AG04450 (cell line): ENCODE results near the gene NRCAM. TPM values are rescaled to one million over a fixed set of nuclear protein-coding genes. Genes with fewer than 3 reads are reported as not detected.

ENCODE experiments used
- CTCF ChIA-PET: fragments of 300-600, 350-600 bp; formaldehyde crosslinking; extraction: SDS; loops from one replicate; lab custom pipeline; 2022; ENCODE audit warnings: antibody characterized with exemption, inconsistent platforms; lab: Charles Lee
- POLR2A ChIA-PET: fragments of 350-600 bp; formaldehyde crosslinking; extraction: SDS; loops from one replicate; lab custom pipeline; 2021; ENCODE audit warnings: antibody characterized with exemption, inconsistent platforms; lab: Yijun Ruan, JAX
- DNase-seq: peaks from one replicate; pipeline ENCODE4 v3.0.0-alpha.2; 2011; ENCODE audit warnings: low read depth, low spot score
- H3K27ac ChIP-seq: one replicate; pipeline ENCODE4 v1.5.1; 2012; ENCODE audit warnings: low read depth, low read length, control low read depth
- H3K27me3 ChIP-seq: one replicate; pipeline ENCODE4 v1.6.0; 2012; ENCODE audit warnings: low read length; ENCODE audit not compliant: control insufficient read depth, insufficient read depth
- H3K4me3 ChIP-seq: 2 replicates; pipeline ENCODE4 v1.5.1; 2011; ENCODE audit warnings: mild to moderate bottlenecking, low read depth, low read length, control low read depth
- H3K9me3 ChIP-seq: 2 replicates; pipeline ENCODE4 v1.5.1; 2012; ENCODE audit warnings: low read length; ENCODE audit not compliant: control insufficient read depth, insufficient read depth
- CTCF ChIP-seq: IDR thresholded peaks from 2 replicates; pipeline ENCODE4 v1.5.1; 2011; ENCODE audit warnings: low read depth, low read length, control low read depth, inconsistent platforms
- polyA plus RNA-seq: library from polyadenylated mRNA; depleted of rRNA; stranded (reverse); fragments of >200 nt; gene quantifications from 2 replicates; pipeline ENCODE4 v1.2.3, GENCODE V29; 2011

NRCAM gene
- polyA plus RNA-seq, 1 experiment: 0.66 TPM

DNA sequence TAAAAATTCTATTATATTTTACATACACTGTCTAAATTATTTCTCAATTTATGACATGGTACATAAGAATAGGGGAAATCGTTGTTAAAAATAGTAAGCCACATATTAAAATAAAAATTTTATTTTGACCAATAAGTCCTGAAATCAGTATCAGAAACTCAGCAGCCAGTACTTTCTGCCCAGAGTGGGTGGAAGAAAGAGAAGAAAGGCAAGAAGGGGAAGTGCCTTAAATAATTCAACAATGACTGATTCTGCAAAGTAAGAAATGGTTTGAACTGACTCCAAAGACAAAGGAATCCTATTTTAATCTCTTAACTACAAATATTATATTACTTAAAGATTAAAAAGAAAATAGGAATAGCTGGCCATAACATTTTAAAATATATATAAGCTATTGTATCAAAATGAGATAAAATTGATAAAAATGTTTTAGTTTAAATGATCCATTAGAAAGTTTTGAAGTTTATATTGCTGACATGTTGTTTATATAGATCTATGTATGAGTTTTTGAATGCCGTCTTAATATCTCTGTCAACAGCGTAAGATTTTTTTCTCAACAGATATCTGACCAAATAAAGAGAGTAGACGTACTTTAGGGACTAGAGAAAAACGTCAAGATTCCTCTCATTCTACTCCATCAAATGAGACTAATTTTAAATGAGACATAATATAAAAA is 30.2 kb upstream of the NRCAM start:
- Histone ChIP-seq H3K27ac (no peak overlapping the region), H3K27me3 (no peaks in the 10 kb centered on the region), H3K4me3 (no peak overlapping the region), H3K9me3 (no peaks in the 10 kb centered on the region)
- ChIA-PET CTCF (interaction anchor here (1.9 to 8.3 kb wide), 2 partner anchors 11 to 12 kb away, joined by 4 to 76 read pairs; no protein-coding TSS in a partner anchor), POLR2A (no interaction called here)
- peak; percentile 6 for DNase-seq
- TF ChIP-seq CTCF: no peak

DNA sequence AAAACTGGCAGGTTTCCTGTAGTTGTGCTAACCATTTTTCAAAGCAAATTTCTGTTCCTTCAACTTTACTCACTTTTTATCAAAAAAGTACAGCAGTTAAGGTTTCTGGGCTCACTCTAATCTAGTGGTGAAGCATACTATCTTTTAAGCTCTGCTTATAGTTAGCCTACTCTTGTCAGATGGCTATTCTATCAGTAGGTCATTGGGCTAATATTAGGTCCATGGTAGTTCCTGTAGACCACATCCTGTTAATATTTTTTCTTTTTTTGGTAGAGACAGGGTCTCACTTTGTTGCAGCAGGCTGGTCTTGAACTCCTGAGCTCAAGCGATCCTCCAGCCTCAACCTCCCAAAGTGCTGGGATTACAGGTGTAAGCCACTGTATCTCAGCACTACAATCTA is 27.9 kb upstream of the NRCAM start:
- H3K4me3 ChIP-seq: no peak overlapping the region
- CTCF ChIA-PET: interaction anchor here (1.5 to 8.3 kb wide), 3 partner anchors 13 to 31 kb away, joined by 3 to 76 read pairs (median 4); no protein-coding TSS in a partner anchor
- POLR2A ChIA-PET: no interaction called here
- H3K27me3 ChIP-seq: no peaks in the 10 kb centered on the region
- no peak for TF ChIP-seq CTCF
- H3K27ac ChIP-seq: no peak overlapping the region
- DNase-seq: no peak
- H3K9me3 ChIP-seq: no peaks in the 10 kb centered on the region

- CTCF ChIA-PET: interaction anchor here (4.1 kb wide), 1 partner anchor 17 kb away, joined by 15 read pairs; no protein-coding TSS in a partner anchor
- DNase-seq: no peak
Measured at GRCh38 chr7:108480311-108480710, 24.1 kb upstream of the NRCAM start.

GRCh38 chr7:108479751-108480150 is 23.5 kb upstream of the NRCAM start:
- POLR2A ChIA-PET: no interaction called here
- Histone ChIP-seq H3K9me3 (no peaks in the 10 kb centered on the region), H3K4me3 (no peak overlapping the region), H3K27me3 (no peaks in the 10 kb centered on the region), H3K27ac (no peak overlapping the region)
- CTCF ChIA-PET: interaction anchor here (4.1 kb wide), 1 partner anchor 17 kb away, joined by 15 read pairs; no protein-coding TSS in a partner anchor
- no peak for TF ChIP-seq CTCF
- no peak for DNase-seq

More at GRCh38 chr7:108480311-108480710, 24.1 kb upstream of the NRCAM start:
- no peak for TF ChIP-seq CTCF
- no peaks in the 10 kb centered on the region for H3K9me3 ChIP-seq
- no peak overlapping the region for H3K27ac ChIP-seq
- H3K4me3 ChIP-seq: no peak overlapping the region
- no peaks in the 10 kb centered on the region for H3K27me3 ChIP-seq
- POLR2A ChIA-PET: no interaction called here

DNA sequence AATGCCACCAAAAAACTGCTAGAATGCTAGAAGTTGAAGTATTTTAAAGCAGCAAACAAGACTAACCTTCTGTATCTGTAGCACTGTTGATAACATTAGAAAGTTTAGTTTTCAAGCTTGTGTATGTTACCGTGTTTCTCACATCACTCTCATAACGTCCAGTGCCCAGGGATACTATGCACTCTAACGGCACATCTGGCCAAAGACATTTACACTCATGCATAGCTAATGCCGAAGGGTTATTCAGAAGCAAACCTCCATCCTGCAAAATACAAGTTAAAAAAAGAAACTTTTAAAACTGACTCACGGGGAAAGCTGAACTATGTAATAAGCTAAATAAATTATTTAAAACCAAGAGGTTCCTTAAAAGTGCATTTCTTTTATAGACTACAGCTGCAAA is 22.9 kb upstream of the NRCAM start:
- CTCF ChIA-PET: interaction anchor here (4.1 kb wide), 1 partner anchor 18 kb away, joined by 15 read pairs; no protein-coding TSS in a partner anchor

More for the DNA sequence above, 22.9 kb upstream of the NRCAM start:
- Histone ChIP-seq H3K27me3 (no peaks in the 10 kb centered on the region), H3K9me3 (no peaks in the 10 kb centered on the region), H3K27ac (no peak overlapping the region), H3K4me3 (no peak overlapping the region)
- TF ChIP-seq CTCF: no peak
- POLR2A ChIA-PET: no interaction called here
- no peak for DNase-seq
